OCI-LY3 (cell line): ENCODE results near the gene SH3PXD2A.
A peak's percentile ranks its signal among the peaks of the same experiment; 100 is the strongest.

Experiments used
- H2AFZ ChIP-seq: fragments of 200-600, 300-600 bp; shearing (Covaris generic); 2 replicates; pipeline ENCODE4 v1.6.0; 2014; ENCODE audit warnings: antibody characterized with exemption, low read depth, low read length
- H3K27ac ChIP-seq: fragments of 200-600, 300-600 bp; sonication (generic); 2 replicates; pipeline ENCODE4 v1.5.1; 2014; ENCODE audit warnings: mild to moderate bottlenecking, low read length, moderate library complexity, mixed read lengths
- H3K27me3 ChIP-seq: fragments of 200-600, 300-600 bp; sonication (generic); 2 replicates; pipeline ENCODE4 v1.6.1; 2014; ENCODE audit warnings: low read depth, low read length, mixed read lengths
- H3K36me3 ChIP-seq: fragments of 200-600, 300-600 bp; sonication (generic); replicated peaks from 2 replicates; pipeline ENCODE3; 2014; ENCODE audit warnings: low read depth, low read length, mixed read lengths
- H3K4me1 ChIP-seq: fragments of 300-600, 200-600 bp; sonication (generic); 2 replicates; pipeline ENCODE4 v1.6.1; 2014; ENCODE audit warnings: low read length, mixed read lengths
- H3K4me2 ChIP-seq: fragments of 200-600, 300-600 bp; sonication (generic); 2 replicates; pipeline ENCODE4 v1.6.1; 2014; ENCODE audit warnings: low read length, mixed read lengths
- H3K4me3 ChIP-seq: fragments of 300-600, 200-600 bp; sonication (generic); 2 replicates; pipeline ENCODE4 v1.5.1; 2014; ENCODE audit warnings: antibody characterized with exemption, mild to moderate bottlenecking, low read length, moderate library complexity
- H3K79me2 ChIP-seq: fragments of 300-600, 200-600 bp; shearing (Covaris generic); 2 replicates; pipeline ENCODE4 v1.6.1; 2014; ENCODE audit warnings: mild to moderate bottlenecking, low read length, mixed read lengths
- H3K9ac ChIP-seq: fragments of 300-600, 200-600 bp; shearing (Covaris generic); 2 replicates; pipeline ENCODE4 v1.6.0; 2014; ENCODE audit warnings: mild to moderate bottlenecking, low read length, moderate library complexity
- H3K9me3 ChIP-seq: fragments of 200-600, 300-600 bp; shearing (Covaris generic); 2 replicates; pipeline ENCODE4 v1.6.1; 2014; ENCODE audit warnings: low read length, mixed read lengths; ENCODE audit not compliant: insufficient read depth
- H4K20me1 ChIP-seq: fragments of 200-600, 300-600 bp; sonication (generic); 2 replicates; pipeline ENCODE4 v1.6.1; 2016; ENCODE audit warnings: low read length, mixed read lengths; ENCODE audit not compliant: insufficient read depth
- EZH2phosphoT487 ChIP-seq: fragments of 200-600 bp; shearing (Covaris generic); IDR thresholded peaks from 2 replicates; pipeline ENCODE4 v1.6.1; 2018; ENCODE audit warnings: antibody characterized with exemption, mixed run types, low read depth
- TF ChIP-seq, protein P1 (sequence below): fragments of 200-600, 300-600 bp; sonication (generic); IDR thresholded peaks from 2 replicates; pipeline ENCODE4 v1.5.1; 2014; ENCODE audit warnings: antibody characterized with exemption, low read length, low read depth

SH3PXD2A gene

DNA sequence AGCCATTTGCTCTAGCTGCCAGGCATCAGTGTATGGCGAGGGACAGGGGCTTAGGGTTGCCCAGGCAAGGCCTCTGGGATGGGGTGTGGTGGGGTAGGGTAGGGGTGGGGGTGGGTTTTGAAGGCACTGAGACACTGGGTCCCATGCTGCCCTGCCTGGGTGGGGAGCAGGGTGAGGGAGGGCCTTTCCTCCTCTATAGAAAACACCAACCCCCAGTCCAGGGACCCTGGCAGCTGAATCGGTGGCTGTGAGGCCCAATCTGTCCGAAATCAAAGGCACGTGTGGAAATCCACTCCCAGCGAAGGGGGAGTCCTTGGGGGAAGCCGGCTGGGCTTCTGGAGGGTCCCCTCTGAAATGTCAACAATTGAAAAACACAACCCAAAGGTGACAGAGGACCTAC, 255.5 kb downstream of the SH3PXD2A start:
- H4K20me1 ChIP-seq: no peaks in the 10 kb centered on the region
- no peak overlapping the region for H3K4me2 ChIP-seq
- no peak overlapping the region for H3K9ac ChIP-seq
- no peaks in the 10 kb centered on the region for H3K9me3 ChIP-seq
- no peak overlapping the region for H3K27ac ChIP-seq
- no peaks in the 10 kb centered on the region for H3K79me2 ChIP-seq
- TF ChIP-seq, protein P1, sequence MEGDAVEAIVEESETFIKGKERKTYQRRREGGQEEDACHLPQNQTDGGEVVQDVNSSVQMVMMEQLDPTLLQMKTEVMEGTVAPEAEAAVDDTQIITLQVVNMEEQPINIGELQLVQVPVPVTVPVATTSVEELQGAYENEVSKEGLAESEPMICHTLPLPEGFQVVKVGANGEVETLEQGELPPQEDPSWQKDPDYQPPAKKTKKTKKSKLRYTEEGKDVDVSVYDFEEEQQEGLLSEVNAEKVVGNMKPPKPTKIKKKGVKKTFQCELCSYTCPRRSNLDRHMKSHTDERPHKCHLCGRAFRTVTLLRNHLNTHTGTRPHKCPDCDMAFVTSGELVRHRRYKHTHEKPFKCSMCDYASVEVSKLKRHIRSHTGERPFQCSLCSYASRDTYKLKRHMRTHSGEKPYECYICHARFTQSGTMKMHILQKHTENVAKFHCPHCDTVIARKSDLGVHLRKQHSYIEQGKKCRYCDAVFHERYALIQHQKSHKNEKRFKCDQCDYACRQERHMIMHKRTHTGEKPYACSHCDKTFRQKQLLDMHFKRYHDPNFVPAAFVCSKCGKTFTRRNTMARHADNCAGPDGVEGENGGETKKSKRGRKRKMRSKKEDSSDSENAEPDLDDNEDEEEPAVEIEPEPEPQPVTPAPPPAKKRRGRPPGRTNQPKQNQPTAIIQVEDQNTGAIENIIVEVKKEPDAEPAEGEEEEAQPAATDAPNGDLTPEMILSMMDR: no peak
- TF ChIP-seq EZH2phosphoT487: no peak
- no peak overlapping the region for H3K4me3 ChIP-seq
- H3K27me3 ChIP-seq: no peaks in the 10 kb centered on the region
- no peak overlapping the region for H2AFZ ChIP-seq
- H3K36me3 ChIP-seq: no peaks in the 10 kb centered on the region
- H3K4me1 ChIP-seq: no peaks in the 10 kb centered on the region

DNA sequence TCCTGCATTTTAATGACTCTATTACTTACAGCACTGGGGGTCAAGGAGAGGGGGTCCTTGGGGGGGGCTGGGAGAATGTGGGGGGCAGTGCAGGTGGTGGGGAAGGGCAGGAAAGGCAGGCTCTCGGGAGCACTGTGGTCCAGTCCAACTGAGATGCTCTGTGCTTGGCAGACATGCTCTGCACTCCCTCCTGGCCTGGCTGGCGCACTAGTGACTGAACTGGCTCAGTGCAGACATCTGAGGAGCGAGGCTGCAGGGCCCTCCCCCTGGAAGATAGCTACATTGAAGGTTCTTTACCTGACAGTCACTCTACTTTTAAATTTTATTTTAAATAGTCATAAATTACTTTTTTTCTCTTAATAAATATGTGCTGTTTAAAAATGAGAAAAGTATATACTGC, 256.2 kb downstream of the SH3PXD2A start:
- Histone ChIP-seq H3K27ac (no peak overlapping the region), H3K36me3 (no peaks in the 10 kb centered on the region), H3K9me3 (no peaks in the 10 kb centered on the region), H3K27me3 (no peaks in the 10 kb centered on the region), H3K9ac (no peak overlapping the region), H4K20me1 (no peaks in the 10 kb centered on the region), H3K4me3 (no peak overlapping the region), H3K4me1 (no peaks in the 10 kb centered on the region), H2AFZ (no peak overlapping the region), H3K79me2 (no peaks in the 10 kb centered on the region), H3K4me2 (no peak overlapping the region)
- TF ChIP-seq, protein P1: no peak
- TF ChIP-seq EZH2phosphoT487: no peak

DNA sequence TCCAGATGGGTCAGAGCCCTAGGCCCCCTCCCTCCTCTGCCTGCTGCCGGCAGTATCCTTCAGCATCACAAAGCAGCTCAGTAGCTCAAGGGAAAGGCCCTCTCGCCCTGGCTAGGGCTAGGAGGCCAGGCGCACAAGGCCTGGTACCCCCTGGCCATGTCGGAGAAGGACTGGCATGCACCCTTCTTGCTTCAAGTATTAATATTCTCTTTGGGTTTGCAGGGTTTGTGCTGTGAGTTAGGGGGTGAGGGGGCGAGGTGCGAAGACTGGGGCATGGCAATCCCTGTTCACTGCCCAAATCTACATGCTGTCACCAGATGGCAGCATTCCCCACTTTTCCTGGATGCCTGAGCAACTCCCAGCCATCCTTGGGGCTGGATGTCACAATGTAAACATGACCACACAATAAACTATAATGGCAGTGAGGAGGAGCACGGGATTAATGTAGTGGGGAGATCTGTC, 256.7 kb downstream of the SH3PXD2A start:
- H3K27me3 ChIP-seq: no peaks in the 10 kb centered on the region
- no peaks in the 10 kb centered on the region for H3K4me1 ChIP-seq
- no peak overlapping the region for H3K27ac ChIP-seq
- H4K20me1 ChIP-seq: no peaks in the 10 kb centered on the region
- no peaks in the 10 kb centered on the region for H3K36me3 ChIP-seq
- no peak overlapping the region for H3K4me3 ChIP-seq
- H3K79me2 ChIP-seq: no peaks in the 10 kb centered on the region
- TF ChIP-seq EZH2phosphoT487: no peak
- TF ChIP-seq, protein P1: peak; percentile 51
- H3K9me3 ChIP-seq: no peaks in the 10 kb centered on the region
- no peak overlapping the region for H3K9ac ChIP-seq
- H3K4me2 ChIP-seq: no peak overlapping the region
- no peak overlapping the region for H2AFZ ChIP-seq

DNA sequence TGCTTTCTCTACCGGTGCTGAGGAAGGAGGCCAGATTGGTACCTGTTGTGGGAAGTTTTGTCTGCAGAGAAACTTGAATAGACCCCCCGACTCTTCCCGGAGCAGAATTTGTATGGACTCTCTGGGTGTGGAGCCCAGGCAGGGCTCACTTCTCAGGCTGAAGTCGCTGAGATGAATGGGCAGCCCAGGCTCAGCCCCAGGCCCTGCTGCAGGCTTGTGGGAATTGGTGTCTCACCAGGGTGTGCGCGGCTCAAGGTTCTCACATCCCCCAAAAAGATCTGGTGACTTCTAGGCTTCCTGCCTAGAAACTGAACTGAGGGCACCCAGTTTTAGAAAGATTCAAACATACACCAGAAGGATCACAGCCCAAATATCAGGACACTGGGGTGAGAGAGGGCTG, 258.4 kb downstream of the SH3PXD2A start:
- Histone ChIP-seq H3K36me3 (no peaks in the 10 kb centered on the region), H3K27ac (no peak overlapping the region), H4K20me1 (no peaks in the 10 kb centered on the region), H3K4me2 (no peak overlapping the region), H2AFZ (no peak overlapping the region), H3K79me2 (no peaks in the 10 kb centered on the region), H3K9me3 (no peaks in the 10 kb centered on the region), H3K9ac (no peak overlapping the region), H3K4me1 (no peaks in the 10 kb centered on the region), H3K27me3 (no peaks in the 10 kb centered on the region), H3K4me3 (no peak overlapping the region)
- no peak for TF ChIP-seq EZH2phosphoT487
- TF ChIP-seq, protein P1: no peak
